A673 (cell line): ENCODE data around the gene ANKRD12.
"Not testable (repeated sequence)": the region's sequence is repeated elsewhere in the genome, so short reads cannot be mapped to it uniquely, and the experiment has no call there.

Source experiments
- CTCF ChIP-seq: fragments of 300-800, 200-600 bp; sonication (generic); conservative IDR thresholded peaks from 2 replicates; pipeline ENCODE4 v1.5.1; 2017; ENCODE audit warnings: low read depth, mild to moderate bottlenecking, antibody characterized with exemption, low read length, moderate library complexity, mixed read lengths
- EZH2 ChIP-seq: fragments of 200-600 bp; sonication (generic); IDR thresholded peaks from 2 replicates; pipeline ENCODE4 v1.6.1; 2017; ENCODE audit warnings: borderline replicate concordance, low read depth, mild to moderate bottlenecking, mixed read lengths, antibody characterized with exemption, low read length; ENCODE audit not compliant: poor library complexity, severe bottlenecking

- TF ChIP-seq CTCF, EZH2: not testable (repeated sequence)
These were observed 26.1 kb downstream of the ANKRD12 start for GRCh38 chr18:9162663-9163062.
